Stimulated activated CD8-positive, alpha-beta memory T cell treated with anti-CD3 and anti-CD28 coated beads, Interleukin-4, amount 100 ng/mL, for 48 hours (primary cell): ENCODE data around the gene ADAMTS17.

Experiments used
- DNase-seq: peaks from one replicate; pipeline ENCODE4 v3.0.0-alpha.2; 2020

ADAMTS17 gene

GRCh38 chr15:100041127-100041828, 300.5 kb downstream of the ADAMTS17 start:
- DNase-seq = no peak

GRCh38 chr15:100039994-100040393, 301.8 kb downstream of the ADAMTS17 start:
- DNase-seq = no peak

- DNase-seq = no peak
Observed at GRCh38 chr15:100038736-100039135, 303.0 kb downstream of the ADAMTS17 start.

- DNase-seq = no peak
Observed at GRCh38 chr15:100037901-100038300, 303.9 kb downstream of the ADAMTS17 start.

GRCh38 chr15:100036015-100036414, 305.8 kb downstream of the ADAMTS17 start:
- no peak for DNase-seq

GRCh38 chr15:100034191-100034590, 307.6 kb downstream of the ADAMTS17 start:
- DNase-seq = no peak

- DNase-seq = no peak
Observed at GRCh38 chr15:100033140-100033857, 308.5 kb downstream of the ADAMTS17 start.

- DNase-seq = no peak
Observed at GRCh38 chr15:100032358-100033085, 309.3 kb downstream of the ADAMTS17 start.

- DNase-seq = no peak
Observed at GRCh38 chr15:100031665-100032357, 310.0 kb downstream of the ADAMTS17 start.

GRCh38 chr15:100030586-100031229, 311.1 kb downstream of the ADAMTS17 start:
- no peak for DNase-seq

- no peak for DNase-seq
Observed at GRCh38 chr15:100029868-100030479, 311.8 kb downstream of the ADAMTS17 start.

- DNase-seq = no peak
Observed at GRCh38 chr15:100029045-100029444, 312.7 kb downstream of the ADAMTS17 start.

GRCh38 chr15:100026041-100026440, 315.7 kb downstream of the ADAMTS17 start:
- DNase-seq = no peak

- DNase-seq = no peak
Observed at GRCh38 chr15:100022806-100023205, 319.0 kb downstream of the ADAMTS17 start.

GRCh38 chr15:100022391-100022790, 319.4 kb downstream of the ADAMTS17 start:
- DNase-seq = no peak

GRCh38 chr15:100021653-100022052, 320.1 kb downstream of the ADAMTS17 start:
- no peak for DNase-seq

- no peak for DNase-seq
Observed at GRCh38 chr15:100020614-100021013, 321.2 kb downstream of the ADAMTS17 start.

- no peak for DNase-seq
Observed at GRCh38 chr15:100020189-100020588, 321.6 kb downstream of the ADAMTS17 start.

- DNase-seq = no peak
Observed at GRCh38 chr15:100019601-100020000, 322.2 kb downstream of the ADAMTS17 start.

- no peak for DNase-seq
Observed at GRCh38 chr15:100018191-100018590, 323.6 kb downstream of the ADAMTS17 start.

GRCh38 chr15:100017140-100017539, 324.6 kb downstream of the ADAMTS17 start:
- DNase-seq = no peak

- DNase-seq = no peak
Observed at GRCh38 chr15:100016632-100017031, 325.1 kb downstream of the ADAMTS17 start.
